GM19193 (cell line): Measurements from ENCODE around the gene CTSD.

ENCODE experiments used
- POLR2A ChIP-seq: IDR thresholded peaks from 4 replicates; pipeline ENCODE4 v1.6.1; 2011; ENCODE audit not compliant: insufficient read depth, insufficient read length; ENCODE audit errors: extremely low read depth

CTSD gene

DNA sequence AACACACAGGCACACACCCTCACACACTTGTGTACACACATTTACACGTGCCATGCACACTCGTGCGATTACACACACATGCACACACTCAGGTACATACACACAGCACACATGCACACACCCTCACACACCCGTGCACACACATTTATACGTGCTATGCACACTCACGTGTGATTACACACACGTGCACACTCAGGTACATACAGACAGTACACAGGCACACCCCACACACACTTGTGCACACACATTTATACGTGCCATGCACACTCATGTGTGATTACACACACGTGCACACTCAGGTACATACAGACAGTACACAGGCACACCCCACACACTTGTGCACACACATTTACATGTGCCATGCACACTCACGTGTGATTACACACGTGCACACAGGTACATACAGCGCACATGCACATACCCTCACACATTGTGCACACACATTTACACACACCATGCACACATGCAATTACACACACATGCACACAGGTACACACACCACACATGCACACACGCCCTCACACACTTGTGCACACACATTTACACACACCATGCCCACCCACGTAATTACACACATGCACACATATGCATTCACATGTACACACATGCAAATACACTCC is 17.9 kb downstream of the CTSD start:
- TF ChIP-seq POLR2A: no peak

DNA sequence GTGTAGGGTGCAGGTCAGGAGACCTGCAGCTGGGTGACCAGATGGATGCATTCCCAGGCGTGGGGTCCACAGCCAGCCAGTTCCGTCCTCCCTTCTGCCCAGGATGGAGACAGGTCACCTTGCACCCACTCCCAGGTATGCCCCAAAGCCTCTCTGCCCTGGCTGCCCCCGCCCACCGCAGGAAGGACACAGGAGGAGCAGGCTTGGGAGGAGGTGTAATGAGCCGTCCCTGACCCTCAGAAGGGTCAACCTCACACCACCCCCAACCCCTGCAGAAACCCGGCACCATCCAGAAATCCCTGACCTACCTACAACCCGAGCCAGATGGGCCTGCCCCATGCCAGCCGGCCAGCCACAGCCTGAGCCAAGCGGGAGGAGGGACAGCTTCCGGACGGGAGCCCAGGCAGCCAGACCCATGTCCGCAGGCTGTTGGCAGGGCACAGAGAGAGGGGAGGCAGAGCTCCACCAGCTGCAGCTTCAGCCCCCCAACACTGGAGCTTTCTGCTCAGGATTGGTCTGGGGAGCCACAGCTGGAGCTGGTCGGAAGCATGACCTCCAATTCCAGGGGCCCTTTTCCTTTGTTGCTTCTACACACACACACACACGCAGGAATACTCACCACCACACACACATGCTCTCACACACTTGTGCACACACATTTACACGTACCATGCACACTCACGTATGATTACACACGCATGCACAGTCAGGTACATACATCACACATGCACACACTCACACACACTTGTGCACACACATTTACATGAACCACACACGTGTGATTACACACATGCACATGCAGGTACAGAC is 18.6 kb downstream of the CTSD start:
- TF ChIP-seq POLR2A: no peak

DNA sequence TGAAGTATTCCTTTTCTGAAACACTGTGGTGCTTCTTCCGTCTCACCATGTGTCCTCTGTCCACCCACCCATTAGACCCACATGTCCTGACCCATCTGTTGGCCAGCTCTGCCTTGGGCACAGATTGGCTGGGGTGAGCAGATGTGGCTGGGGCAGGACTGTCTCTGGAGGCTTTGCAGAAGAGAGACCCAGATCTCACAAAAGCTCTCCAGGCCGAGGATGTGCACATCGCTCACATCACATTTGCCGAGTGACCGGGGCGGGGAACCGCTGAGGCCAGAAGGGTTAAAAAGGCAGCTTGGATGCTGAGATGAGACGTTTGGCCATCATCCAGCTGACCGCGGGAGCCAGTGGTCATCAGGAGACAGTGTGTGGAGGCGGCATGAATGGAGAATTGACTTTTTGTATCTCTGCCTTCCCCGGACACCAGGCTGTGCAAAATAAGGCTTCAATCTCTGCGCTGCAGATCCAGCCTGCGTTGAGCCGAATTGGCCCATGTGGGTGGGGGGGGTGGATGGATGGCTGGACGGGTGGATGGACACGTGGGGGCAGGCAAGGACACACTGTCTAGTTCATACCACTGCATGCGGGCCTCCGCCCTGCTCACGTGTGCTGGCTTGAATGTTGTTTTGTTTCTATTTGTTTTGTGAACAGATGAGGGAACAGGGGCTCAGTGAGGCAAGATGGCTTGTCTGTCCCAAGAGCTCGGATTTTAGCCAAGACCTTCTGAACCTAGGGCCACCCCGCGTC is 19.4 kb downstream of the CTSD start:
- no peak for TF ChIP-seq POLR2A

DNA sequence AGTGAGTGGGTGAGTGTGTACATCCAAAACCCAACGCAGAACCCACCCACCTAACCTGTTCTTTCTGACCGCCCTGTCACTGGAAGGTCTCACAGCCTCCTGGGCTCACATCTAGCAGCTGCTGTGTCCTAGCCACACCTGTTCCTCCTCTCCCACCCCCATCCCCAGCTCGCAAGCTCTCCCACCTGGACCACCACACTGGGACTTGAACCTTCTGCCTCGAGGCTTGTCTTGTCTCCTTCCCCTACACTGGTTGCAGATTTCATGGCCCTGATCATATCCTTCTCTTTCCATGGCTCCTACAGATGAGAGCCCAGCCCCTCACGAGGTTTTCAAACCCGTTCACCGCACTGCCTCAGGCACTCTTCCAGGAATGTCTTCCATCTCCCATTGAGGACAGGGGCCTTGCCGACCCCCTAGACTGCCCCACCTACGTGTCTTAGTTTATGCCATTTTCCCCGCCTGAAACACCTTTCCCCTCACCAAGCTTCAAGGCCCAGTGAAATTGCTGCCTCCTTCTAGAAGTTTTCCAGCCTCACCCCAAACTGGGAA is 20.1 kb downstream of the CTSD start:
- TF ChIP-seq POLR2A: no peak

DNA sequence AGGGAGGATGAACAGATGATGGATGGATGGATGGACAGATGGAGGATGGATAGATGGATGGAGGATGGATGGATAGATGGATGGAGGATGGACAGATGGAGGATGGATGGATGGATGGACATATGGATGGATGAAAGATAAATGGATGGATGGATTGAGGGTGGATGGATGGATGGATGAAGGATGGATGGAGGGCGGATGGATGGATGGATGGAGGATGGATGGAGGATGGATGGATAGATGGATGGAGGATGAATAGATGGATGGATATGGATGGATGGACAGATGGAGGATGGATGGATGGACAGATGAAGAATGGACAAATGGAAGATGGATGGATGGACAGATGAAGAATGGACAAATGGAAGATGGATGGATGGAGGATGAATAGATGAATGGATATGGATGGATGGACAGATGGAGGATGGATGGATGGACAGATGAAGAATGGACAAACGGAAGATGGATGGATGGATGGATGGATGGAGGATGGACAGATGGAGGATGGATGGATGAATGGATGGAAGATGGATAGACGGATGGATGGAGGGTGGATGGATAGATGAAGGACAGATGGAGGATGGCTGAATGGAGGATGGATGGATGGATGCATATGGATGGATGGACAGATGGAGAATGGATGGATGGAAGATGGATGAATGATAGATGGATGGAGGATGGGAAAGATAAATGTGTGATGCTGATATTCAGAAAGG is 20.7 kb downstream of the CTSD start:
- no peak for TF ChIP-seq POLR2A

DNA sequence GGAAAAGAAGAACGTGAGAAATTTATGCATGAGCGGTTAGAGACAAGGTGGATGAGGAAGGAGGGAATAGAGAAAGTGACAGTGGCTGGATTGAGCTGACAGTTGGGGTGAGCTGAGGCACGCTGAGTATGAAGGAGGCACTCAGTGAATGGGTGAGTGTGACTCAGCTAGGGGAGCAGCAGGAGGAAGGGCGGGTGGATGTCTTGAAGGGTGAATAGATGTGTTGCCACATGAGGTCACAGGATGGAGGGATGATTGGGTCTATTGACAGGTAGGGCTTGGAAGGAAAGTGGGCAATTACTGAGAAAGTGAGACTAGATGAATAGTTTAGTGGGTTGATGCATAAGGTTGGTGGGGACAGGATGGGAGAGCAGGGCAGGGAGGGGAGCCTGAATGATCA is 21.4 kb downstream of the CTSD start:
- TF ChIP-seq POLR2A: no peak

DNA sequence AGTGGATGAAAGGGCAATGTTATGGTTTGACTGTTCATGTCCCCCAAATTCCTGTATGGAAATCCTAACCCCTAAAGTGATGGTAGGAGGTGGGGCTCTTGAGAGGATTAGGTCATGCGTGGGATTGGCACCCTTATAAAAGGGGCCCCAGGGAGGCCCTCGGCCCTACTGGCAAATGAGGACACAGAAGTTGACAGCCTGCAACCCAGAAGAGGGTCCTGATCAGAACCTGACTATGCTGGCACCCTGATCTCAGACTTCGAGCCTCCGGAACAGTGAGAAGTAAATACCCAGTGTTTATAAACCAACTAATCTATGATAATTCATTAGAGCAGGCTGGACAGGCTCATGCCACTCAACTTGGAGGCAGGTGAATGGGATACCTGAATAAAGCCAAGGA is 22.0 kb downstream of the CTSD start:
- no peak for TF ChIP-seq POLR2A

DNA sequence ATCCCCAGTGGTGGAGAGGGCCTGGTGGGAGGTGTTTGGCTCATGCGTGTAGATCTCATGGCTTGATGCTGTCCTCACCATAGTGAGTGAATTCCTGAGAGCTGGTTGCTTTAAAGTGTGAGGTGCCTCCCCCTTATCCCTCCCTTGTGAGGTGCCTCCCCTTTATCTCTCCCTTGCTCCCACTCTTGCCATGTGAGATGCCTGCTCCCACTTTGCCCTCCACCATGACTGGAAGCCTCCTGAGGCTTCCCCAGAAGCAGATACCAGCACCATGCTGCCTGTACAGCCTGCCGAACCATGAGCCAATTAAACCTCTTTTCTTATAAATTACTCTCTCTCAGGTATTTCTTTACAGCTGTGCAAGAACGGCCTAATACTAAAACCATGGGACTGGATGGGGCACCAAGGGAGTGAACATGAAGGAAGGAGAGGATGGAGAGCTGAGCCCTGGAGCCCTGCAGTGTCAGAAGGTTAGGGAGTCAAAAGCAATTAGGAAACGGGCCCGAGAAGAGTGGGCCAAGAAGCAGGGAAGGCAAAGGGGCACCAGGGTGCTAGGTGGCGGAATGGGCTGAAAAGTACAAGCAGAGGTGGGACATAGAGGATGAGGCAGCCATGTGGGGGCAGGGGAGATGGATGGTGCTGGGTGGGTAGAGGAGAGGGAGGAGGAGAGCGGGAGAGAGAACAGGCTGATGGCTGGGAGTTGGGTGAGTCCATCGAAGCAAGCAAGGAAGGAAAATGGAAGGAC is 22.8 kb downstream of the CTSD start:
- no peak for TF ChIP-seq POLR2A

DNA sequence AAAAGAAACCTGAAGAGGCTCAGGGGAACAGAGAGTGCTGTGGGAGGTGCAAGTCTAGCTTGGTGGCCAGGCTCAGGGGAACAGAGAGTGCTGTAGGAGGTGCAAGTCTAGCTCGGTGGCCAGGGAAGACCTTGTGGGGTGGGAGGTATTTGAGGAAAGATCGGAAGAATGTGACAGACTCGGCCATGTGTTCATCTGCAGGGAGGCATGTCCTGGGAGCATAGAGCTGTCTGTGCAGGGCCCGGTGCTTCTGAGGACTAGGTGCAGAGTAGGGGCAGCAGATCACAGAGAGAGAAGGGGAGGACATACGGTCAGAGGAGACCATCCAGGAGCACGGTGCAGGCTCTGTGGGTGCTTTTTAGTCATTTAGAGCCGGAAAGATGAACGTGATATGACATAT is 24.2 kb downstream of the CTSD start:
- no peak for TF ChIP-seq POLR2A

DNA sequence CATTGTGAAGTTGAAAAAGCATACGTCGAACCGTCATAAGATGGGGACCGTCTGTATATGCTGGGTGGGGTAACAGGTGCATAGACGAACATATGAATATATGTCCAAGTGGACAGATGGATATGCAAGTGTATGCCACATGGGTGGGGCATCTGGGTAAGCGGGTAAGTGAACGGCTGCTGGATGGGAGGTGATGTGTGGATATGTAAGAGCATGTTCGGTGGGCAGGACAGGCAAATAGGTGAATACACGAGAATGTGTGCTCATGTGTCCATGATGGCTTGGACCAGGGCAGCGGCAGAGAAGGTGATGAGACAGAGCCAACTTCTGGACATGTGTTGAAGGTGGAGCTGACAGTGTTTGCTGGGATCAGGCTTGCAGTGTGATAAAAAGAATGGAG is 25.3 kb downstream of the CTSD start:
- TF ChIP-seq POLR2A: no peak

DNA sequence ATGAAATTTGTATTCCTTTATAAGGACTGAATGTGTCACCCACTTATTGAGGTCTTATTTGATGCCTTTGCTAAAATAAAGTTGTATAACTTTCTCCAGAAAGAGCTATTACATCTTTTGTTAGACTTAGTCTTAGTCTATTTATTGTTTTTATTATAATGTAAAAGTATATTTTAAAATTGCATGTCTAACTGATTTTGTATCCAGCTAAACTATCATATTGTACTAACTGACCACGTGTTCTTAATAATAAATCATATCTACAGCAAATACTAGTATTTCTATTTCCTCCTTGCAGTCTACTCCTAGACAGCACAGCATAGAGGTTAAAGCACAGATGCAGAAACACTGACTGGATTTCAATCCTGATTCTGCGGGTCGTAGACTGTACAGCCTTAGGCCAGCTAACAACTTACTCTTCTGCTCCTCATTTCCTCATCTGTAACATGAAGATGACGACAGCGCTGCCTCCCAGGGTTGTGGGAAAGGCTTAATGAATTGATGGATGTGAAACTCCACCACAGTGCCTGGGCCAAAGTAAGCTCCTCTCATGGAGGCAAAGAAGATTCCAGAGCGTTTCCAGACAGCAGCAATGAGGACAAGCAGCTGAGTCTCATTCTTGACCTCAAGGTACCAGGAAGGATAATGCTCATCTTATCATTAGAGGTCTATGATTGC is 26.5 kb downstream of the CTSD start:
- no peak for TF ChIP-seq POLR2A

DNA sequence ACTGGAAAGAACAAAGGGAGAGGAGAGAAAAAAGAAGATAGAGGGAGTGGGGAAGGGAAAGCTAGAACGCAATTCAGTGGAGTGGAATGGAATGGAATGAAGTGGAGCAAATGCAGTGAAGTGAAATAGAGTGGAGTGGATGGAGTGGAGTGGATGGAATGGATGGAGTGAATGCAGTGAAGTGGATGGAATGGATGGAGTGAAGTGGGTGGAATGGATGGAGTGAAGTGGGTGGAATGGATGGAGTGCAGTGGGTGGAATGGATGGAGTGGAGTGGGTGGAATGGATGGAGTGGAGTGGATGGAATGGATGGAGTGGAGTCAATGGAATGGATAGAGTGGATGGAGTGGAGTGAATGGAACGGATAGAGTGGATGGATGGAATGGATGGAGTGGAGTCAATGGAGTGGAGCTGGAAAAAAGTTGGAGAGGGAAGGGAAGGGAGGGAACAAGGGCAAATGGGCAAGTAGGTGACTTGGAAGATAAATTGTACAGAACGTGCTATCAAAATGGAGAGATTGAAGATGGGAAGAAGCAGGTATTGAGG is 27.2 kb downstream of the CTSD start:
- TF ChIP-seq POLR2A: no peak

DNA sequence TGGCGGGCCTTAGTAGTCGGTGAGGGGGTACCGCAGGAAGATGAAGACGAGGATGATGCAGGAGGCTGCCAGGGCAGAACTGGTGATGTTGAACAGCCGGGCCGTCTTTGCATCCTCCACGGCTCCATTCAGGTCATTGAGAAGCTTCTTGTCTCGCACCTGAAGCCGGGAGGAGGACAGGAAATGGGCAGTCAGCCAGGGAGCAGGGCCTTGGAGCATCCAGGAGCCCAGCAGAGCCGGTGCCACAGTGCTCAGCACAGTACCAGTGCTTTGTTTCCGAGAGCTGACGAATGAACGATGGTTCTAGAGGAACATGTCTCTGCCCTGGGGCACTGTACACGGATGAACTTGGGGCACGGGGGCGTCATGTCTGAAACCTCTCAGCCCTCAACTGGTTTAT is 28.5 kb downstream of the CTSD start:
- TF ChIP-seq POLR2A: no peak
